ENCODE results near the gene METTL24. TPM values are rescaled to one million over a fixed set of nuclear protein-coding genes. Genes with fewer than 3 reads are reported as not detected.

The METTL24 gene
- total RNA-seq, 2 experiments from 2014 or later = not detected

DNA sequence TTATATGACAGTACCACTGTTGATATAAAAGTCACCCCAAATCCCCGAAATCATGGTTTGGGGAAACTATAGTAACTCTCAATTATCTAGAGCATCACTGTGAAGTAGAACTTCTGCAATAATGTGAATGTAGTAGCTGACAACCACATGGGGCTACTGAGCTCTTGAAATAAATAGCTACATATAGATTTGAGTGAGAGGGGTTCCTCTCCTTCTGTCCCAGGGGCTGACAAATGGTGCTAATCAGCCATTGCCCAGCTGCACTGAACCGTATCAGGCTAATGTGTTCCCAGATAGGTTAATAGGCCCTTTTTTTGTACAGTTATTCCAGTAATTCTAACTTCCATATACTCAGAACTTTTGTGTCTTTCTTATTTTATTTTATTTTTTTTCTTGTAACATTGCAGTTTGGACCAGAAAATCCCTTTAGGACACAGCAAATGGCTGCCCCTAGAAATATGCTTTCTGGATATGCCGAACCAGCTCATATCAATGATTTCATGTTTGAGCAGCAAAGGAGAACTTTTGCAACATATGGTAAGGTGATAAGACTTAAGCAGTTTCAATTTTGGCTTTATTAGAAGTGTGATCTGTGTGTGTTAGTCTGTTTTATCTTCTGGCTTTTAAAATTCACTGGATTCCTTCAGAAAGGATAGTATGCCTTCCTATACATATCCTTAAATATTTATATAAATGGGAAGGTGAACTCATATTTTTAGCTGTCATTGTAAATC lies 156.8 kb downstream of the METTL24 start:
- no peak overlapping the region for H3K4me3 Mint-ChIP-seq
- no peak for DNase-seq
- POLR2A ChIA-PET = no interaction called here
- no peaks in the 10 kb centered on the region for H3K27me3 Mint-ChIP-seq
- no peaks in the 10 kb centered on the region for H3K9me3 Mint-ChIP-seq
- CTCF ChIA-PET = interaction anchor here (1.1 kb wide), 1 partner anchor 8 kb away, joined by 3 read pairs; no protein-coding TSS in a partner anchor
- no peak overlapping the region for H3K27ac Mint-ChIP-seq
- peaks cover 5% of the 10 kb centered on the region for H3K36me3 Mint-ChIP-seq (ENCODE audit: low read depth)
- H3K4me1 Mint-ChIP-seq = no peaks in the 10 kb centered on the region

DNA sequence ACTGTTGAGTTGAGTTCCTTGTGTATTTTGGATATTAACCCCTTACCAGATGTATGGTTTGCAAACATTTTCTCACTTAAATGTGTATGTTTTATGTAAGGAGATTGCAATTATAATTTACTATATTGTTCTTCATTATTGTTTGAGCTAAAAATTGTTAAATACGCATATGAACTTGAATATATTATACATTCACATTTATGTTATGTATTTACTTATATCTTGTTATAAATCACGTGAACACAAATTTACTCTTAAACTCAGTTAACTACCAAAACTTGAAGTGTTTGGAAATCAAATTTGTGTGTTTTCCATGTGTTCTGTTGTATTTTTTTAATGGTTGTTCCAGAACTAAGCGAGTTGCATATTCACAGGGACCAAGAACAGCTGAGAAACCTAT lies 159.6 kb downstream of the METTL24 start:
- H3K27ac Mint-ChIP-seq = no peak overlapping the region
- no peaks in the 10 kb centered on the region for H3K4me1 Mint-ChIP-seq
- H3K9me3 Mint-ChIP-seq = no peaks in the 10 kb centered on the region
- CTCF ChIA-PET = interaction anchor here (0.7 to 1.1 kb wide), 3 partner anchors 10 to 182 kb away, joined by 3 read pairs; no protein-coding TSS in a partner anchor
- no peak overlapping the region for H3K4me3 Mint-ChIP-seq
- DNase-seq = no peak
- POLR2A ChIA-PET = no interaction called here
- H3K27me3 Mint-ChIP-seq = no peaks in the 10 kb centered on the region
- H3K36me3 Mint-ChIP-seq (ENCODE audit: low read depth) = peaks cover 13% of the 10 kb centered on the region

DNA sequence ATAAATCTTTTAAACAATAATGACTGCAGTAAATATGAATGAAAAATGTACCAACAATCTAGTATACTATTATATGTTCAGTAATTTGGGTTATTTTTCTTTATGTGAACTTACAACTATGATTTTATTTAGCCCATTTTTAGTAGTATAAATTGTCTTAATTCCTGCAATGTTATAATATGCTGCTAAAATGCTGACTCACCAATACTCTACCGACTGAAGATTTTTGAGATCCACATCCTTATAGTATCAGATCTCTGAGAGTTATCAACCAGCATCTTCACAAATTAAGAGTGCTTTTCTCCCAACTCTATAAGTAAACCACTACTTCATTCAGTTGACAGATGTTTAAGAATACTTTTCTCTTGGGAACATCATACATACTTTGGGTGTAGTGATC lies 161.3 kb downstream of the METTL24 start:
- POLR2A ChIA-PET = no interaction called here
- Mint-ChIP-seq H3K36me3 (ENCODE audit: low read depth) (peaks cover 14% of the 10 kb centered on the region), H3K27me3 (no peaks in the 10 kb centered on the region), H3K4me1 (no peaks in the 10 kb centered on the region), H3K27ac (no peak overlapping the region), H3K4me3 (no peak overlapping the region), H3K9me3 (no peaks in the 10 kb centered on the region)
- no peak for DNase-seq
- CTCF ChIA-PET = interaction anchor here (1.6 kb wide), 1 partner anchor 16 kb away, joined by 3 read pairs; no protein-coding TSS in a partner anchor

DNA sequence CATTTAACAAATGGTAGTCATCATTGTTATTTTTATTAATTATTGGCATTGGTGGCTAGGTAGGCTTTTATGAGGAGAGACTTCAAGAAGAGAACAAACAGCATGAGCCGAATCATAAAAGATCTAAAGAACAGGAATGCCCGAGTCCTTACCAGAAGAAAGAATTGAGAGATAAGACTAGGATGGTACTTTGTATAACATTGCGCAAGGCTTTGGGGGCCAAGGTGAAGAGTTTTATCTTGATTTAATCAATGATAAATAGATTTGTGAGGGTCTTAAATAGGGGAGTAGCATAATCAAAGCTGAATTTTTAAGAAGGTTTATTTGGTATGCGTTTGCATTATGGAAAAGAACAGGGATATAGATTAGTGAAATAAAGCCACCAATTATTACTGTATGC lies 162.5 kb downstream of the METTL24 start:
- ChIA-PET POLR2A (no interaction called here), CTCF (interaction anchor here (1.6 kb wide), 1 partner anchor 15 kb away, joined by 3 read pairs; no protein-coding TSS in a partner anchor)
- Mint-ChIP-seq H3K9me3 (no peaks in the 10 kb centered on the region), H3K27me3 (no peaks in the 10 kb centered on the region), H3K4me1 (no peaks in the 10 kb centered on the region), H3K36me3 (ENCODE audit: low read depth) (peaks cover 14% of the 10 kb centered on the region), H3K4me3 (no peak overlapping the region), H3K27ac (no peak overlapping the region)
- DNase-seq = no peak

Other genes starting within 250 kb of the METTL24 start
- gene WASF1, start 178.7 kb downstream of the METTL24 start, total RNA-seq = under 1 TPM; 0.45 to 0.46 TPM
- gene CDC40, start 177.9 kb downstream of the METTL24 start, total RNA-seq = 10 to 100 TPM; 25.1 to 30.5 TPM
- not detected for gene DDO, start 57.2 kb upstream of the METTL24 start, total RNA-seq
- gene SLC22A16, start 118.3 kb upstream of the METTL24 start, total RNA-seq = not detected